ENCODE measurements around the gene IFT57.

The IFT57 gene

DNA sequence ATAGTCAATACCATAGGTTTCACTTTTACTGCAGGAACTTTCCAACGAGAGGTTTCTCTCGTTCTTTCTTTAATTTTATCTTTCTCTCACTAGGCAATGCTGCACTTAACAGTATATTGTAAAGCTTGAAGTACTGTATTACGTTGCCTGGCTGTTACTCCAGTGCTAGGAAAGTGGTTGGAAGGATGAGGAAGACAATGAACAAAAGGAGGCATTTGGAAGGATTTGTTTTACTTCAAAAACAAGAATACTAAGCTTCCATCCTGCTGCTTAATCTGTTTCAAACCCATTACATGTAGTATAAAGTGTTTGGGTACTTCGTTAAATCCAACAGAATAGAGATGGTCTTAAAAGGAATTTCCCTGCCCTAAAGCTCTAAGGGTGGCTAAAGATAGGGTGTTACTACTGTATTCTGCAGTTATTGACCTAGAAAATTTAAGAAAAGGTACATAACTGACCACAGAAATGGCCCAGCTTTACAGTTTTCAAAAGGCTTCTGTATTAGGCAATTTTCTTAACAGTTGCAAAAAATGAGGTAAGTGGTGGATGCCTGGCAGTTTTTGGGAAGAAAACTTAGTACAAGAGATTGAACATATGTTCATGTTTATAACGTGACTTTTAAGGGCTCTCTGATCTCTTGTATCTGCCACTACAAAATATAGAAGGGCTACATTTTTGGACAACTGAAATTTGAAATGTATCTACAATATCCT, 785 bp upstream of the IFT57 start:
- in situ Hi-C loops (cut with HindIII; ENCODE audit: low pct_ligation_motif_present, low pct_unique_long_range_greater_than_20kb, low sequenced_read_pairs), result no loop called here
- DNase-seq, result no peak

DNA sequence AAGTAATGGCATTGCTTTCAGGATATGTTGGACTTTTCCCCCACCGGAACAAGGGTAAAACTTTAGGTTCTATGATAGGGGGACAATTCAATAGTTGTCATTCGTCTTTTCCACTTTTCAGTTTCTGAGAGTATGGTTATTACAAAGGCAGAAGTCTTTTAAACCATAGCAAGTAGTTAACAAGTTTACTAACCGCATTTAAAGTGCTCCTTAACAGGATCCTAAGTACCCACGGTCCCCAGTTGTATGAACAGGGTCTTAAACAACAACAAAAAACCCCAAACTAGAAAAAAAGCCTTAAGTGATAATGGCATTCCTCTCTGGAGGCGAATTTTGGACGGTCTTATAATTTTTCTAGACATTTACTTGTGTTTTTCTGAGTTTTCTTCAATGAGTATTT, 831 bp downstream of the IFT57 start:
- no peak for DNase-seq
- in situ Hi-C loops (cut with HindIII; ENCODE audit: low pct_ligation_motif_present, low pct_unique_long_range_greater_than_20kb, low sequenced_read_pairs), result no loop called here

DNA sequence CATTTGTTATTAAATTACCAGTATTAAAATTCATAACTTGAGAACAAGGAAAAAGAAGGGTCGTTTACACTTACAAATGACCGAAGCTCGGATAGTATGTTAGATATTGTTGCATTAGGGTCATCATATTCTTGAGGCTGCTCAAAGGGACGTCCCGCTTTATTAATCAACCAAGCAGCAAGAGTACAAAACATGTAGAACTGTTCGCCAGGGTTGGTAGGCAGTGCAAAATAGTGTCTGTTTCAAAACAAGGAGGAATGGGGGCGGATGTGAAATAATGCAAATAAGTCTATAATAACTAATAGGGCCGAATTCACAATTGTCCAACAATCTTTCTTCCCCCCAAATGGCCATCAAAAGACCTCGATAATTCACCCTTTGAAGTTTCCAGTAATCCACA, 2.9 kb downstream of the IFT57 start:
- no peak for DNase-seq
- in situ Hi-C loops (cut with HindIII; ENCODE audit: low pct_ligation_motif_present, low pct_unique_long_range_greater_than_20kb, low sequenced_read_pairs), result no loop called here

DNA sequence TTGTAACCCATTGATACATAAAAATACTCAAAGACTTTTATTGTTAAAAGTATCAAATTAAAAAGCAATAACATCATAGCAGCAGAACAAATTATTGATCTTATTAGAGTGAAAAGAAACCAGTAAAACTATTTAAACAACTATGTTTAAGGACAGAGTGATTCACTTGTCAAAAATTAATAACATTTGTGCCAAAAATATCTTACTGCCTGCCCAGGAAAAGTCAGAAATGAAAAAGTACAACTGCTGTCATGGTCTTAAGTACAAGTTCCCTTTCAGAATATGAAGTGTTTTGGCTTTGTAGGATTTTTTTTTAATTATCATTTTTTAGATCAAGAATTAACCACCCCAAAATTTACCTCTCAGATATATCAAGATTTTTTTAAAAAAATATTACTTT, 3.4 kb downstream of the IFT57 start:
- DNase-seq, result no peak
- in situ Hi-C loops (cut with HindIII; ENCODE audit: low pct_ligation_motif_present, low pct_unique_long_range_greater_than_20kb, low sequenced_read_pairs), result no loop called here

DNA sequence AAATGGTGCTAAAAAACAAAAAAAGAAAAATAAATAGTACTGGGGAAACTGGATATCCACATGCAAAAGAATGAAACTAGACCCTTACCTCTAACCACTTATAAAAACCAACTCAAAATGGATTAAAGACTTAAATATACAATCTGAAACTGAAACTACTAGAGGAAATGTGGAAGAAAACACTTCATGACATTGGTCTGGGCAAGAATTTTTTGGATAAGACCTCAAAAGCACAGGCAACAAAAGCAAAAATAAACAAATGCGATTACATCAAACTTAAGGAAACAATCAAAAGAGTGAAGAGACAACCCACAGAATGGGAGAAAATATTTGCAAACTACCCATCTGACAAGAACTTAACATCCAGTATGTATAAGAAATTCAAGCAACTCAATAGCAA, 6.4 kb downstream of the IFT57 start:
- in situ Hi-C loops (cut with HindIII; ENCODE audit: low pct_ligation_motif_present, low pct_unique_long_range_greater_than_20kb, low sequenced_read_pairs), result no loop called here
- DNase-seq, result no peak

DNA sequence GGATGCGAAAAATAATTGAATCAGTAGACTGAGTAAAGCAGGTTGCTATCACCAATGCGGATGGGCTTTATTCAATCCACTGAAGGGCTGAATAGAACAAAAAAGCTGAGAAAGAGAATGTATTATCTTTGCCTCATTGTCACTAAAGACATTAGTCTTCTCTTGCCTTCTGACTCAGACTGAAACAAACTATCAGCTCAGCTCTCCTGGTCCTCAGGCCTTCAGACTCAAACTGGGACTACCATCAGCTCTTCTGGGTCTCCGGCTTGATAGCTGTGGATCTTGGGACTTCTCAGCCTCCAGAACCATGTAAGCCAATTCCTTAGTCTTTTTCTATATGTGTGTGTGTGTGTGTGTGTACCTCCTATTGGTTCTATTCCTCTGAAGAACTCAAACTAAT, 12.6 kb downstream of the IFT57 start:
- in situ Hi-C loops (cut with HindIII; ENCODE audit: low pct_ligation_motif_present, low pct_unique_long_range_greater_than_20kb, low sequenced_read_pairs), result no loop called here

DNA sequence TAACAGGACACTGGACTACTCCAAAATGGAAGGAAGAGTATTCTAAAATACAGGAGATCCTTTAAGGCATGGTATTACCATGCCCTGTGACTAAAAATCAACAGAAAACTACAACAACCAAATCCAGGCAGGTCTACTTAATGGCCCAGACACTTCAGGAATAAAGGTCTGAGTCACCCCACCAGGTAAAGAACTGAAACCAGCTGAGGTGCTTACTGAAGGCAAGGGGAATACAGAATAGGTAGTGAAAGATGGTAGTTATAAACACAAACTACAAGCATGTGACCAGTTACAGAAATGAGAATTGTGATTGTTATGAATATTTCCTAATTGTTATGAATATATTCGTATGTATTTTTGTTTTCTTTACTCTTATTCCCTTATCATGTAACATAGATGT, 13.4 kb downstream of the IFT57 start:
- DNase-seq, result no peak
- in situ Hi-C loops (cut with HindIII; ENCODE audit: low pct_ligation_motif_present, low pct_unique_long_range_greater_than_20kb, low sequenced_read_pairs), result no loop called here

More for the DNA sequence above, 12.6 kb downstream of the IFT57 start:
- DNase-seq, result no peak

DNA sequence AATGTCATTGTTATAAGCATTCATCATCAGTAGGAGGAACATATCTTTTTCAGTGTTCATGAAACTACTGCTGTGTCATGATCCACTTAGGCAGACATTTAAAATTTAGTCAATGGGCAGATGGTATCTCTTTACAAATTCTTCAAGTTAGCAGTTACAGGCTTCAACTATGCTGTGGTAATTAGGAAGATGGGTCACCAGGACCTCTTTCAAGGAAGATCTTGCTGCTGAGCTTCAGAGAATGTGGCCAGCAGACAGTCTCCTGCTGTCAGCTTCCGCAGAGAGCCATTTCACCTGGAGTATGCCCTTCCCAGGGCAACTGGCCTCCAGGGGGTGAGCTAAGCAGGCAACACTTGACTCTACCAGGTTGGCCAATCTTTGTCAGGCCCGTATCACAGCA, 19.4 kb downstream of the IFT57 start:
- DNase-seq, result no peak
- in situ Hi-C loops (cut with HindIII; ENCODE audit: low pct_ligation_motif_present, low pct_unique_long_range_greater_than_20kb, low sequenced_read_pairs), result no loop called here

DNA sequence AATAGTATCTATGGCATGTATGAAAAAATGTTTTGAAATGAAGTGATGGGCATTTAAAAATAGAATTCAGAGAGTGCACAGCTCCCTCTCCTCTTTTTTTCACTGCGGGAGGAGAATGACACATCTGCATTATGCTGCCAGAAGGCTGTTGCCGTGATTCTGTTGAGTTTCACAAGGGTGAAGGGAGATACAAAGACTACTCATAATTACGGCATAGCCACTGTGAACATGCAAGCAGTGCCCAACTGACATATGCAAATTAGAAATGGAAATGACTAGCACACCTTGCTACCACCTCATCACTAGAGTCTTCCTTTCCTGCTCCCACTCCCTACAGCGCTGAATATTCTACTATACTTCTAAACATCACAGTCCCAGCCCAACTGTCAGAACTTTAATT, 20.1 kb downstream of the IFT57 start:
- in situ Hi-C loops (cut with HindIII; ENCODE audit: low pct_ligation_motif_present, low pct_unique_long_range_greater_than_20kb, low sequenced_read_pairs), result no loop called here
- DNase-seq, result no peak

DNA sequence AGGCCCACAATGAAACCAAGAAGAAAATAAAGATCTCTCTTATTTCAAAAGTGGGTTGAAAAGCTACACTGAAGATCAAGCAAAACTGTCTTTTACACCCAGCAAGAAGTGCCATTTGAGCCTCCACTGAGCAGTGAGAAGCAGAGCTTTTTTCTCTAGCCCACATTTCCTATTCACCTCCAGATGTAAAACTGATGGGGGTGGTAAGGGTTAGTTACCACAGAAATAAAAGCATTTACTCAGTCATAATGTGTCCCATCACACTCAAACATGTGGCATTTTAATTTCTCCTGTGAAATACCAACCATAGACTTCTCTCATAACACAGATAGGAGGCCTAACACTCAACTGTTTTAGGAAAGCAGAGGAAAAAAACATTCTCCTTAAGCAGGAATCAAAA, 21.0 kb downstream of the IFT57 start:
- in situ Hi-C loops (cut with HindIII; ENCODE audit: low pct_ligation_motif_present, low pct_unique_long_range_greater_than_20kb, low sequenced_read_pairs), result no loop called here
- no peak for DNase-seq

DNA sequence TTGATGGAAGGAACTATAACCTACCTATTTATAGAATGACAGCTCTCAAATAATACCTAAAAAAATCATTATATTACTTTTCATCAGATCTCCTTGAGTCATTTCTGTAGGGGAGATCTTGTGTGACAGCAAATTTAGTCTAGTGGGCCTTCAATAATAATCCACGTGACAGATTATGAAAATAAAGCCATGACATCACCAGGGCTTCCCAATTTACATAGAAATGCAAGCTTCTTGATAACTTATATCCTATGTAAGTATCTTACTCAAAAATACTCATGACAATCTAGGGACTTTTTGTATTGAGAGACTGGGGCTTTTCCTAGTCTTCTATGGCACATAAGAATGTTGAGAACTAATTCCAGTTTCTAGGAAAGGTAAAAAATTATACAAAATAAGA, 21.6 kb downstream of the IFT57 start:
- in situ Hi-C loops (cut with HindIII; ENCODE audit: low pct_ligation_motif_present, low pct_unique_long_range_greater_than_20kb, low sequenced_read_pairs), result no loop called here
- no peak for DNase-seq

DNA sequence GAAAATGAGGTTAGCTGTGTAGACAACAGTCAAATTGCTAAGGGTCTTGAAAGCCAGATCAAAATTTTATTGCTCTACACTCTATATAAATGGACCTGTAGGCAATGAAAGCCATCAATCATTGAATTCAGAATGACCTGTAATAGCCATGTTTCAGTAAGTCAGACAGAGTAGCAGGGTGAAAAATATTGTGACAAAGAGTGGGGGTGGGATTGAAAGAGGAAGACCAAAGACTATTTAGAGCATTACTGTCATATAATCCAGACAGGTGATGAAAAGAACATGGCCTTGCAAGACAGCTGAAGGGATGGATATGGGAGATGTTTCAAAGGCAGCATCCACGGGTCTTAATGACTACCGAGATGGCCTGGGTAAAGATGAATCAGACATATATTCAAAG, 22.2 kb downstream of the IFT57 start:
- no peak for DNase-seq
- in situ Hi-C loops (cut with HindIII; ENCODE audit: low pct_ligation_motif_present, low pct_unique_long_range_greater_than_20kb, low sequenced_read_pairs), result no loop called here

DNA sequence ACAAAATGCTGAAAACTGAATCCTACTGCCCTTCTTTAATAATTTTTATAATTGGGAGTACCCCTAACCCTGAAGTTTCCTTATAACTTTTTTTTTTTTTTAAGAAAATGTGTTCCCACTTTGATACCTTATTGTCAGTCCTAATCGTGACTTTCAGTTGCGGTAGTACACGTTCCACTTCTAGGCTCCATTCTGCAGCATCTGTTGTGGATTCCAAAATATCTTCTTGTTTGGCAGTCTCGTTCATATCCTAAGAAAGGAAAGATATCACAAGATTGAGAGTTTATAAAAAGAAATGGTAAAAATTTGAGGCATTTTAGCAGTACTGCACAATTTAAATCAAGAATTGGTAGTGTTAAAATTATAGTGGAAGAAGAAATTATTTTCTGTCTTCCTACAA, 30.8 kb downstream of the IFT57 start:
- DNase-seq, result no peak
- in situ Hi-C loops (cut with HindIII; ENCODE audit: low pct_ligation_motif_present, low pct_unique_long_range_greater_than_20kb, low sequenced_read_pairs), result no loop called here

DNA sequence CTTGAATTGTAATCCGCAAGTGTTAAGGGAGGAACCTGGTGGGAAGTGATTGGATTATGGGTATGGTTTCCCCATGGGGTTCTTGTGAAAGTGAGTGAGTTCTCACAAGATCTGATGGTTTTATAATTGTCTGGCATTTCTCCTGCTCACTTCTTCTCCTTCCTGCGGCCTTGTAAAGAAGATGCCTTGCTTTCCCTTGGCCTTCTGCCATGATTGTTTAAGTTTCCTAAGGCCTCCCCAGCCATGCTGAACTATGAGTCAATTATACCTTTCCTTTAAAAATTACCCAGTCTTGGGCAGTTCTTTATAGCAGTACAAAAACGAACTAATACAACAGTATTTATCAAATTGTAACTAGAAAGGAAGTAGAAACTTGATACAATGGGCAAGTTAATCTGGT, 31.9 kb downstream of the IFT57 start:
- no peak for DNase-seq

DNA sequence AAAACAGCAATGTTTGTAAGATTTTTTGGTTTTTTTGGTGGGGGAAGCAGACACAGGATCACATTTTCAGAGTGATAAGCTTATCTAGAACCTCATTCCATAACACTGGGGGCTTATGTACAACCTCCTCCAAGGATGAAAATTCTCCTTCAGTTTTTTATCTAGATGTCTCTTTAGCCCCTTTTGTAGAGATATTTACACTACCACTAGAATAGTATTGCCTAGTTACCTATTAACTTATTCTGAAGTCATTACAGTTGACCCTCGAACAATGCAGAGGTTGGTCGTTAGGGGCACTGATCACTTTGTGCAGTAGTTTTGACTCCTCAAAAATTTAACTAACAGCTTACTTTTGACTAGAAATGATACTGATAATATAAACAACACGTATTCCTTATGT, 32.8 kb downstream of the IFT57 start:
- DNase-seq, result no peak
- in situ Hi-C loops (cut with HindIII; ENCODE audit: low pct_ligation_motif_present, low pct_unique_long_range_greater_than_20kb, low sequenced_read_pairs), result no loop called here

More for the DNA sequence above, 31.9 kb downstream of the IFT57 start:
- in situ Hi-C loops (cut with HindIII; ENCODE audit: low pct_ligation_motif_present, low pct_unique_long_range_greater_than_20kb, low sequenced_read_pairs), result no loop called here

DNA sequence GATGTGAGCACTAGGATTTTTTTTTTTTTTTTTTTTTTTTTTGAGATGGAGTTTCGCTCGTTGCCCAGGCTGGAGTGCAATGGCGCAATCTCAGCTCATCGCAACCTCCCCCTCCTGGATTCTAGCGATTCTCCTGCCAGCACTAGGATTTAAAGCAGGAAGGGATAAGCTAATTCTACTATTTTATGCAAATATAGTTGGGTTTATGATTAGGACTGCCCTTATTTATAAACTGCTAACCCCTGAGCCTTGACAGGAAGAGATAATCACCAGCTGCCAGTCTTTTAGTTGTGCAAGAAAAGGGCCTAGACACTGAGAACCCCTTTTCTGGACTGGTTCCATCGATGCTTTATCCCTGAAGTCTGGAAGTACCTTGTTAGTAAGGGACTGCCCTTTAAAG, 36.7 kb downstream of the IFT57 start:
- in situ Hi-C loops (cut with HindIII; ENCODE audit: low pct_ligation_motif_present, low pct_unique_long_range_greater_than_20kb, low sequenced_read_pairs), result no loop called here
- no peak for DNase-seq

DNA sequence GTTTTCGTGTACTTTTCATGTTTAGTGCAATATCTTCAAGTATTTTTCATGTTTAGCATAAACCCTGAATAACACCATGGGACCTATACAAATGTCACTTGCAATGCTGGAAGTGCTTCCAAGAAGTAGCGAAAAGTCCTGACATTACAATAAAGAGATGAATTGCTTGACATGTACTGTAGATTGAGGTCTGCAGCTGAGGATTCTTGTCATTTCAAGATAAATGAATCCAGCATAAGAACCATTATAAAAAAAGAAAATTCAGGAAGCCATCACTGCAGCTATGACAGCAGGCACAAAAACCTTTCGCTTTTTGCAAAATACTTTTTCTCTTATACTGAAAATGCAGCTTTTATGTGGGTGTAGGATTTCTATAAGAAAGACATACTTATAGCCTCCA, 37.4 kb downstream of the IFT57 start:
- in situ Hi-C loops (cut with HindIII; ENCODE audit: low pct_ligation_motif_present, low pct_unique_long_range_greater_than_20kb, low sequenced_read_pairs), result no loop called here
- no peak for DNase-seq

DNA sequence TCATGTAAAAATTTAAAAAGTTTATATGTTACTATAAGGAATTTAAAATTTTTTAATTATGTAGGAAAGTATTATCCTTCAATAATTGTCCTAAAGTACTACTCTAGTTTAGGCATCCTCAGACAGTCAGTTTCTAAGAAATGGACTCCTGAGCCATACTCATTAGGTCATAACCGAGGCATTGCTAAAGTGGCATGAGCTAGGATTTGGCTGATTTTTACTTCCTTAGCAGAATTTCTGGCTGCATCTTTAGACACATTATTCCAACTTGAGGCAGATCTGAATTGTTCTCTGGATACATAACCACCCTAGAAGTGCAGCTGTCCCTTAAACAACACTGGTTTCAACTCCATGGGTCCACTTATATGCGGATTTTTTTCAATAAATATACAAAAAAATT, 38.3 kb downstream of the IFT57 start:
- DNase-seq, result no peak
- in situ Hi-C loops (cut with HindIII; ENCODE audit: low pct_ligation_motif_present, low pct_unique_long_range_greater_than_20kb, low sequenced_read_pairs), result no loop called here

DNA sequence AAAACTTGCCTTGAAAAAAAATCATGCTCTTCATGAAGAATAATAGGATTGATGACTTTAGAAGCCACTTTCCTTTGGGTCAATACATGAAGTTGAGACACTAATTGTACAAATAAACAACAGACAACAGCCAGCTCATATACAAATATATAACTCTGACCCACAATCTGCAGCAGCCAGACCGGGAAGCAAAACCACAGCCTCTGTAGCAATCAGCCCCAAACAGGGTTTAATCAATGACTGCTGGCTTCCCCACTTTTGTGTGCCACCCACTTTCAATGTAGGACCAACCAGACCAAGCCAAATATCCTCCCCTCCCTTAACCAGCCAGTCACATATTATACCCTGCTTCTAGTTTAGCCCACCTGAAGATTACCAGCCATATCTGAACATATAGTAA, 39.0 kb downstream of the IFT57 start:
- no peak for DNase-seq
- in situ Hi-C loops (cut with HindIII; ENCODE audit: low pct_ligation_motif_present, low pct_unique_long_range_greater_than_20kb, low sequenced_read_pairs), result no loop called here

DNA sequence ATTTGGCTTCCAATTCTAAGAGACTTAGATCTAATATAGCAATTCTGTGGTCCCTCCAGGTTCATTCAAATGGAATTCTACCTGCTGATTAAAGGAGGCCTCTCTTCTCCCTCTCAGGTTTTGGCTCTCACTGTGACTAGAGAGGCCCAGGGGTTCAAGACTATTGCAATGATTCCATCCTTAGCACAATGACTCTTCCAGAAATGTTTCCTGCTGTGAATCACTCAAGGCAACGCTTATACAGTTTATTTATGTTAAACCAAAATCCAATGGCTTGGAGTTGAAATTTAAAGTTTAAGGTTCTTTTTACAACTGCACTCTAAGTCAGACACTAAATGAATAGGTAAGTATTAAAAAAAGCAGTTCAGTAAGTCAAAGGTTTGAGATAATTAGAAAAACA, 39.9 kb downstream of the IFT57 start:
- no peak for DNase-seq
- in situ Hi-C loops (cut with HindIII; ENCODE audit: low pct_ligation_motif_present, low pct_unique_long_range_greater_than_20kb, low sequenced_read_pairs), result no loop called here

DNA sequence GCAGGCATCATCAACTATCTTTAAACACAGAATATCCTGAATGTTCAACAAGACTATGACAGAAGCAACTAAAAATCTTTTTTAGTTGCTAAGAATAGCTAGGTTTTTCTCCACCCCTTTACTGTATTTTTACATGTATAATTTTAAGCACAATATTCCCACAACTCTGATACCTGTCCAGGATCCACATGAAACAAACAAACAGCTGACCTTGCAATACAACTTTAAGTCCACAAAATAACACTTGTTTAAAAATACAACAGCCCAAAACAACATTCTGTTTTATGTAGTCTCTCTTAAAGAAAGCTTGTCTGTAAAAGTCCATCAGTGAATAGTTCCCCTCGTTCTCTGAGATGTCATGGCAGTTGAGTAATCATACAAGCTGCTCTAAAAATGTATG, 41.1 kb downstream of the IFT57 start:
- DNase-seq, result no peak
- in situ Hi-C loops (cut with HindIII; ENCODE audit: low pct_ligation_motif_present, low pct_unique_long_range_greater_than_20kb, low sequenced_read_pairs), result no loop called here

Data from ACHN (cell line).